Upper lobe of left lung (tissue), 4 donors: Measurements from ENCODE around the gene UBE3D.

Source experiments
- POLR2A ChIP-seq, 4 donors: fragments of 450-650 bp; IDR thresholded peaks; one replicate each; pipeline ENCODE4 v1.5.1; 2016 to 2017; ENCODE audit warnings: antibody characterized with exemption in 4 of 4, mild to moderate bottlenecking in 2 of 4
- TF ChIP-seq, protein P1 (sequence below), 6 experiments: fragments of 450-650 bp in 4 of 6; fragments of 200-600 bp in 2 of 6; sonication (generic) in 2 of 6; IDR thresholded peaks; one replicate each; pipeline ENCODE4 v1.5.1; 2016 to 2019; ENCODE audit warnings: antibody characterized with exemption in 6 of 6

DNA sequence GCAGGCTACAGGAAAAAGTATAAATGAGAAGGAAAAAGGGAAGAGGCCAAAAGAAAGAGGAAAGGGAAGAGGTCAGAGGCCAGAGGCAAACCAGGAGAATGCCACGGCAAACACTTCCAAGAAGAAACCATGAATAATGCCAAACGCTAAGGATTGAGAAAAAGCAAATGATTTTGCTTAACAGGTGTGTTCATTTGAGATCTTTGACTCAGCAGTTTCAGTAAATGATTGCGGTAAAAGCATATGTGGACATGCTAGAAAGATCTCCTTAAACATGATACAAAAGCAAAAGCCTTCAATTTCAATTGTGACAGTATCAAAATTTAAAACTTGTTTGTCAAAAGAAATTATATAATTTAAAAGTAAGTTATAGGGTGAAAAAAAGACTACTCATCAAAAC is 70.6 kb downstream of the UBE3D start:
- TF ChIP-seq POLR2A (IDR thresholded peaks at IDR 0.05), result no peak
- TF ChIP-seq, protein P1, sequence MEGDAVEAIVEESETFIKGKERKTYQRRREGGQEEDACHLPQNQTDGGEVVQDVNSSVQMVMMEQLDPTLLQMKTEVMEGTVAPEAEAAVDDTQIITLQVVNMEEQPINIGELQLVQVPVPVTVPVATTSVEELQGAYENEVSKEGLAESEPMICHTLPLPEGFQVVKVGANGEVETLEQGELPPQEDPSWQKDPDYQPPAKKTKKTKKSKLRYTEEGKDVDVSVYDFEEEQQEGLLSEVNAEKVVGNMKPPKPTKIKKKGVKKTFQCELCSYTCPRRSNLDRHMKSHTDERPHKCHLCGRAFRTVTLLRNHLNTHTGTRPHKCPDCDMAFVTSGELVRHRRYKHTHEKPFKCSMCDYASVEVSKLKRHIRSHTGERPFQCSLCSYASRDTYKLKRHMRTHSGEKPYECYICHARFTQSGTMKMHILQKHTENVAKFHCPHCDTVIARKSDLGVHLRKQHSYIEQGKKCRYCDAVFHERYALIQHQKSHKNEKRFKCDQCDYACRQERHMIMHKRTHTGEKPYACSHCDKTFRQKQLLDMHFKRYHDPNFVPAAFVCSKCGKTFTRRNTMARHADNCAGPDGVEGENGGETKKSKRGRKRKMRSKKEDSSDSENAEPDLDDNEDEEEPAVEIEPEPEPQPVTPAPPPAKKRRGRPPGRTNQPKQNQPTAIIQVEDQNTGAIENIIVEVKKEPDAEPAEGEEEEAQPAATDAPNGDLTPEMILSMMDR (IDR thresholded peaks at IDR 0.05), result no peak
